ENCODE measurements around the gene ZSCAN4. TPM values are rescaled to one million over a fixed set of nuclear protein-coding genes. Genes with fewer than 3 reads are reported as not detected.

ZSCAN4 gene
- total RNA-seq, 6 experiments from 2014 or later, result not detected

DNA sequence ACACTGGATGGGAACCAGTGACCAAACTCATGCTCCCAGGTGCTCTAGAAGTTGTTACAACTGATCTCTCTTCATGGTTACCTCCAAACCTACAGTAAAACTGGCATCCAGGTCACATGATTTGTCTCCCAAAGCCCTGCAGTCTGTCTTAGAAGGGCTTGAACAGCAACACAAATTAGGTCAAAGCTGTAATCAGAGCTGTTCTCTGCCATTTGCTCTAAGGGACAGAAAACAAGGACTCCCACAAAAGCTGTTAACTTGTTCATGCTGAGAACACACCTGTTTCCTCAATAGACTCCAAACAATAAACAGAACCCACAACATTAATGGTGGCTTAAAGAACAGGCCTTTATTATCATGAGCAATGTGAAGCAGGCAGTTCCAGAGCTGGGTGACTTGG is 50.7 kb downstream of the ZSCAN4 start:
- peaks cover 89% of the 10 kb centered on the region for H3K9me3 Mint-ChIP-seq

DNA sequence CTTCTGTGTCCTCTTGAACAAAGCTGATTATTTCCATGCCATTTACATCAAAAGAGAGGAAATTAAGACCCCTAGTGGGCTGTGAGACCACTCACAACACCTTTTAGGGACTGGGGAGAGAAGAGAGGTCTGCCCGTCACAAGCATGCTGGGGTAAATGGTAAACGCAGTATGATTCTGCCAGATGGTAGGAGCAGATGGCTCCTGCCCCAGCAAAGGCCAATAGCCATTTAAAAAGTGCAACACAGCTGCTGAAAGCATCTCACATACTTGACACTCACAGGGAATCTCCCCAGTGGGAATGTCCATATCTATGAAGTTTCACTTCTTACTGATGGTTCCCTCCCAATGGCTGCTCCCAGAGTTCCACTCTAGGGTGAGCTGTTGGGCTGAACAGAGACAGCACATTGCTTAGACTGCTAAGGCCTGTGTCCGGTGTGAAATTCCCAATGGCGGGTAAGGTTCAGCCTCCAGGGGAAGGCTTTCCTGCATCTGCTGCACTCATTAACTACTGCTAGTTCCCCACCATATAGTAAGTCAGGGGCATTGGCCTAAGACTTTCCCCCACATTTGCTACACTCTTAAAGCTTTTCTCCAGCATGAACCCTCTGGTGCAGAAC is 51.3 kb downstream of the ZSCAN4 start:
- Mint-ChIP-seq H3K27ac (no peak overlapping the region), H3K9me3 (peaks cover 90% of the 10 kb centered on the region), H3K4me3 (no peak overlapping the region), H3K27me3 (ENCODE audit: insufficient read depth) (no peaks in the 10 kb centered on the region; the same call in 1 of the 2 replicates), H3K4me1 (ENCODE audit: low read depth) (no peaks in the 10 kb centered on the region), H3K36me3 (ENCODE audit: low read depth) (peaks cover 86% of the 10 kb centered on the region)
- TF ChIP-seq, protein P1, sequence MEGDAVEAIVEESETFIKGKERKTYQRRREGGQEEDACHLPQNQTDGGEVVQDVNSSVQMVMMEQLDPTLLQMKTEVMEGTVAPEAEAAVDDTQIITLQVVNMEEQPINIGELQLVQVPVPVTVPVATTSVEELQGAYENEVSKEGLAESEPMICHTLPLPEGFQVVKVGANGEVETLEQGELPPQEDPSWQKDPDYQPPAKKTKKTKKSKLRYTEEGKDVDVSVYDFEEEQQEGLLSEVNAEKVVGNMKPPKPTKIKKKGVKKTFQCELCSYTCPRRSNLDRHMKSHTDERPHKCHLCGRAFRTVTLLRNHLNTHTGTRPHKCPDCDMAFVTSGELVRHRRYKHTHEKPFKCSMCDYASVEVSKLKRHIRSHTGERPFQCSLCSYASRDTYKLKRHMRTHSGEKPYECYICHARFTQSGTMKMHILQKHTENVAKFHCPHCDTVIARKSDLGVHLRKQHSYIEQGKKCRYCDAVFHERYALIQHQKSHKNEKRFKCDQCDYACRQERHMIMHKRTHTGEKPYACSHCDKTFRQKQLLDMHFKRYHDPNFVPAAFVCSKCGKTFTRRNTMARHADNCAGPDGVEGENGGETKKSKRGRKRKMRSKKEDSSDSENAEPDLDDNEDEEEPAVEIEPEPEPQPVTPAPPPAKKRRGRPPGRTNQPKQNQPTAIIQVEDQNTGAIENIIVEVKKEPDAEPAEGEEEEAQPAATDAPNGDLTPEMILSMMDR (IDR thresholded peaks at IDR 0.05), result no peak
- DNase-seq, result no peak

More for the DNA sequence above, 50.7 kb downstream of the ZSCAN4 start:
- H3K27ac Mint-ChIP-seq, result no peak overlapping the region
- H3K27me3 Mint-ChIP-seq (ENCODE audit: insufficient read depth), result no peaks in the 10 kb centered on the region; the same call in 1 of the 2 replicates
- no peak for DNase-seq
- TF ChIP-seq, protein P1 (IDR thresholded peaks at IDR 0.05), result no peak
- no peaks in the 10 kb centered on the region for H3K4me1 Mint-ChIP-seq (ENCODE audit: low read depth)
- peaks cover 86% of the 10 kb centered on the region for H3K36me3 Mint-ChIP-seq (ENCODE audit: low read depth)
- H3K4me3 Mint-ChIP-seq, result no peak overlapping the region

DNA sequence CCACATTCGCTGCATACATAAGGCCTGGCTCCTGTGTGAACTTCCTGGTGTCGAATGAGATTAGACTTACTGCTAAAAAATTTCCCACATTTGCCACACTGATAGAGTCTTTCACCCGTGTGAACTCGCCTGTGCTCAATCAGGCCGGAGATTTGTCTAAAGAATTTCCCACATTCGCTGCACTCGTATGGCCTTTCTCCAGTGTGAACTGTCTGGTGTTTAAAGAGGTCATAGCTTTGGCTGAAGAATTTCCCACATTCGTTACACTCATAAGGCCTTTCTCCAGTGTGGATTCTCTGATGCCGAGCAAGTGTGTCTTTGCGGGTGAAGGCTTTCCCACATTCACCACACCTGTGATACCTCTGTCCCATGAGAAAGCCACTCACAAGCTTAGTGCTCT is 52.1 kb downstream of the ZSCAN4 start:
- peaks cover 82% of the 10 kb centered on the region for H3K36me3 Mint-ChIP-seq (ENCODE audit: low read depth)
- H3K4me3 Mint-ChIP-seq, result no peak overlapping the region
- TF ChIP-seq, protein P1 (IDR thresholded peaks at IDR 0.05), result no peak

More for the DNA sequence above, 52.1 kb downstream of the ZSCAN4 start:
- Mint-ChIP-seq H3K9me3 (peaks cover 87% of the 10 kb centered on the region), H3K4me1 (ENCODE audit: low read depth) (no peaks in the 10 kb centered on the region), H3K27me3 (ENCODE audit: insufficient read depth) (no peaks in the 10 kb centered on the region; the same call in 1 of the 2 replicates), H3K27ac (no peak overlapping the region)
- DNase-seq, result no peak

Other genes with a start within 250 kb of the ZSCAN4 start
- 1 to 10 TPM; 4.8 to 8.0 (median 6.6) TPM for gene ZNF749, start 233.6 kb upstream of the ZSCAN4 start, total RNA-seq (2021; fragmentation: NEBNext Ultra II Directional; extraction: Animal tissue kit (Norgen Biotek cat#: 25700))
- under 1 TPM; 0.12 to 0.46 (median 0.17) TPM for gene VN1R1, start 211.8 kb upstream of the ZSCAN4 start, total RNA-seq (2021; fragmentation: NEBNext Ultra II Directional; extraction: Animal tissue kit (Norgen Biotek cat#: 25700))
- gene ZNF772, start 191.4 kb upstream of the ZSCAN4 start, total RNA-seq (2021; fragmentation: NEBNext Ultra II Directional; extraction: Animal tissue kit (Norgen Biotek cat#: 25700)), result 1 to 10 TPM; 2.3 to 5.9 (median 4.7) TPM
- gene ZNF419, start 181.2 kb upstream of the ZSCAN4 start, total RNA-seq (2021; fragmentation: NEBNext Ultra II Directional; extraction: Animal tissue kit (Norgen Biotek cat#: 25700)), result 10 to 100 TPM in 2 of 6 experiments, 1 to 10 TPM in 4; 6.3 to 10.6 (median 7.3) TPM
- 1 to 10 TPM; 5.7 to 8.0 (median 6.8) TPM for gene ZNF773, start 169.0 kb upstream of the ZSCAN4 start, total RNA-seq (2021; fragmentation: NEBNext Ultra II Directional; extraction: Animal tissue kit (Norgen Biotek cat#: 25700))
- 1 to 10 TPM; 3.0 to 4.0 (median 3.7) TPM for gene ZNF549, start 141.6 kb upstream of the ZSCAN4 start, total RNA-seq (2021; fragmentation: NEBNext Ultra II Directional; extraction: Animal tissue kit (Norgen Biotek cat#: 25700))
- 1 to 10 TPM; 4.8 to 8.5 (median 5.6) TPM for gene ZNF550, start 109.1 kb upstream of the ZSCAN4 start, total RNA-seq (2021; fragmentation: NEBNext Ultra II Directional; extraction: Animal tissue kit (Norgen Biotek cat#: 25700))
- 1 to 10 TPM; 3.8 to 5.4 (median 5.0) TPM for gene ZNF416, start 90.0 kb upstream of the ZSCAN4 start, total RNA-seq (2021; fragmentation: NEBNext Ultra II Directional; extraction: Animal tissue kit (Norgen Biotek cat#: 25700))
- 1 to 10 TPM in 3 of 6 experiments, under 1 TPM in 3; 0.80 to 3.0 (median 1.3) TPM for gene ZIK1, start 84.8 kb upstream of the ZSCAN4 start, total RNA-seq (2021; fragmentation: NEBNext Ultra II Directional; extraction: Animal tissue kit (Norgen Biotek cat#: 25700))
- 1 to 10 TPM; 2.3 to 4.5 (median 3.6) TPM for gene ZNF530, start 69.0 kb upstream of the ZSCAN4 start, total RNA-seq (2021; fragmentation: NEBNext Ultra II Directional; extraction: Animal tissue kit (Norgen Biotek cat#: 25700))
- gene ZNF134, start 54.7 kb upstream of the ZSCAN4 start, total RNA-seq (2021; fragmentation: NEBNext Ultra II Directional; extraction: Animal tissue kit (Norgen Biotek cat#: 25700)), result 10 to 100 TPM; 13.5 to 14.6 (median 14.3) TPM
- gene ZNF211, start 35.8 kb upstream of the ZSCAN4 start, total RNA-seq (2021; fragmentation: NEBNext Ultra II Directional; extraction: Animal tissue kit (Norgen Biotek cat#: 25700)), result 1 to 10 TPM; 5.8 to 8.1 (median 6.7) TPM
- gene ZNF551, start 13.0 kb downstream of the ZSCAN4 start, total RNA-seq (2021; fragmentation: NEBNext Ultra II Directional; extraction: Animal tissue kit (Norgen Biotek cat#: 25700)), result 1 to 10 TPM; 3.3 to 4.6 (median 4.4) TPM
- under 1 TPM in 4 of 6 experiments, not detected in 2; 0.11 to 0.20 (median 0.16) TPM for gene ZNF154, start 40.3 kb downstream of the ZSCAN4 start, total RNA-seq (2021; fragmentation: NEBNext Ultra II Directional; extraction: Animal tissue kit (Norgen Biotek cat#: 25700))
- 1 to 10 TPM; 2.8 to 4.2 (median 3.7) TPM for gene ZNF671, start 58.7 kb downstream of the ZSCAN4 start, total RNA-seq (2021; fragmentation: NEBNext Ultra II Directional; extraction: Animal tissue kit (Norgen Biotek cat#: 25700))
- gene ZNF776, start 77.9 kb downstream of the ZSCAN4 start, total RNA-seq (2021; fragmentation: NEBNext Ultra II Directional; extraction: Animal tissue kit (Norgen Biotek cat#: 25700)), result 1 to 10 TPM; 5.4 to 9.3 (median 7.0) TPM
- 1 to 10 TPM; 6.4 to 8.8 (median 6.9) TPM for gene ZNF586, start 100.7 kb downstream of the ZSCAN4 start, total RNA-seq (2021; fragmentation: NEBNext Ultra II Directional; extraction: Animal tissue kit (Norgen Biotek cat#: 25700))
- gene ZNF552, start 146.0 kb downstream of the ZSCAN4 start, total RNA-seq (2021; fragmentation: NEBNext Ultra II Directional; extraction: Animal tissue kit (Norgen Biotek cat#: 25700)), result 1 to 10 TPM; 2.7 to 3.8 (median 3.0) TPM
- gene ZNF587B, start 161.4 kb downstream of the ZSCAN4 start, total RNA-seq (2021; fragmentation: NEBNext Ultra II Directional; extraction: Animal tissue kit (Norgen Biotek cat#: 25700)), result 10 to 100 TPM in 1 of 6 experiments, 1 to 10 TPM in 5; 7.8 to 10.7 (median 9.4) TPM
- gene ZNF587, start 180.9 kb downstream of the ZSCAN4 start, total RNA-seq (2021; fragmentation: NEBNext Ultra II Directional; extraction: Animal tissue kit (Norgen Biotek cat#: 25700)), result 10 to 100 TPM; 22.6 to 28.6 (median 25.3) TPM
- 1 to 10 TPM in 5 of 6 experiments, under 1 TPM in 1; 1.00 to 1.6 (median 1.3) TPM for gene ZNF814, start 220.1 kb downstream of the ZSCAN4 start, total RNA-seq (2021; fragmentation: NEBNext Ultra II Directional; extraction: Animal tissue kit (Norgen Biotek cat#: 25700))
- 10 to 100 TPM in 1 of 6 experiments, 1 to 10 TPM in 5; 6.8 to 10.3 (median 9.0) TPM for gene ZNF417, start 247.7 kb downstream of the ZSCAN4 start, total RNA-seq (2021; fragmentation: NEBNext Ultra II Directional; extraction: Animal tissue kit (Norgen Biotek cat#: 25700))